Prostate gland (tissue), 2 donors: ENCODE results near the gene SPRR2B.

Experiments used
- CTCF ChIP-seq, 4 experiments: fragments of 200-600 bp in 2 of 4; fragments of 450-650 bp in 2 of 4; sonication (generic) in 2 of 4; IDR thresholded peaks; 1 replicate in 3 of 4; 2 replicates in 1 of 4; pipeline ENCODE4 v1.5.1; 2016 to 2019; ENCODE audit warnings: antibody characterized with exemption in 4 of 4, mild to moderate bottlenecking in 2 of 4, moderate library complexity in 2 of 4
- POLR2A ChIP-seq: fragments of 450-650 bp; IDR thresholded peaks from one replicate; pipeline ENCODE4 v1.6.1; 2016; ENCODE audit warnings: antibody characterized with exemption, mild to moderate bottlenecking

- TF ChIP-seq CTCF (IDR thresholded peaks at IDR 0.05): no peak
- TF ChIP-seq POLR2A: no peak
Measured at GRCh38 chr1:153058826-153059784, 12.3 kb downstream of the SPRR2B start.
